H1 (cell line): ENCODE results near the gene CDC45. TPM values are rescaled to one million over a fixed set of nuclear protein-coding genes. Genes with fewer than 3 reads are reported as not detected.

Experiments used
- CTCF ChIA-PET: fragments of 300-600 bp; sonication (Branson Sonifier 250); formaldehyde crosslinking; loops from one replicate; lab custom pipeline; 2021; ENCODE audit not compliant: partially characterized antibody; lab: Charles Lee
- POLR2A ChIA-PET: fragments of 300-600 bp; sonication (Branson Sonifier 250); formaldehyde crosslinking; loops from one replicate; lab custom pipeline; 2021; ENCODE audit warnings: inconsistent platforms; ENCODE audit not compliant: partially characterized antibody; lab: Charles Lee
- DNase-seq, 2 experiments: peaks; one replicate each; pipeline versions ENCODE4 v3.0.0 to v3.0.0-alpha.2; 2010 to 2022; ENCODE audit warnings: low spot score in 2 of 2, low read depth in 1 of 2, mixed read lengths in 1 of 2
- FAIRE-seq: peaks from 2 replicates; lab custom pipeline; 2011; peaks lifted over from hg19 to GRCh38; lab: Jason Lieb, UNC
- H2AFZ ChIP-seq: 2 replicates; pipeline ENCODE4 v1.8.1; 2012; ENCODE audit warnings: low read length, inconsistent platforms
- H2AK5ac ChIP-seq: 2 replicates; pipeline ENCODE4 v1.6.1; 2013; ENCODE audit warnings: low read depth, low read length
- H2BK120ac ChIP-seq: replicated peaks from 2 replicates; pipeline ENCODE3; 2013; ENCODE audit warnings: low read depth, low read length, inconsistent platforms
- H2BK12ac ChIP-seq: 2 replicates; pipeline ENCODE4 v1.6.1; 2013; ENCODE audit warnings: low read depth, low read length
- H2BK15ac ChIP-seq: 2 replicates; pipeline ENCODE4 v1.6.1; 2013; ENCODE audit warnings: low read length
- H2BK20ac ChIP-seq: 2 replicates; pipeline ENCODE4 v1.6.1; 2013; ENCODE audit warnings: low read length
- H2BK5ac ChIP-seq: 2 replicates; pipeline ENCODE4 v1.6.1; 2013; ENCODE audit warnings: low read depth, low read length
- H3K14ac ChIP-seq: 2 replicates; pipeline ENCODE4 v1.6.1; 2013; ENCODE audit warnings: inconsistent platforms; ENCODE audit not compliant: insufficient read length
- H3K18ac ChIP-seq: 2 replicates; pipeline ENCODE4 v1.6.1; 2013; ENCODE audit warnings: low read length; ENCODE audit errors: extremely low read depth
- H3K23ac ChIP-seq: 2 replicates; pipeline ENCODE4 v1.6.1; 2013; ENCODE audit warnings: inconsistent platforms; ENCODE audit not compliant: insufficient read length
- H3K23me2 ChIP-seq: 2 replicates; pipeline ENCODE4 v1.6.1; 2013; ENCODE audit warnings: low read depth, low read length
- H3K27ac ChIP-seq: 2 replicates; pipeline ENCODE4 v1.6.1; 2011; ENCODE audit warnings: low read depth, low read length, inconsistent platforms
- H3K27me3 ChIP-seq, 4 experiments: replicated peaks in 1 of 4; 1 replicate in 1 of 4; 2 replicates in 3 of 4; pipeline versions ENCODE4 v1.6.1 to v1.8.1; 2011 to 2013; ENCODE audit warnings: low read length in 3 of 4, mild to moderate bottlenecking in 3 of 4, inconsistent platforms in 2 of 4, mixed read lengths in 2 of 4, moderate library complexity in 1 of 4; ENCODE audit not compliant: control insufficient read depth in 3 of 4, insufficient read depth in 3 of 4; ENCODE audit errors: extremely low read depth in 1 of 4
- H3K36me3 ChIP-seq, 4 experiments: 2 replicates each; pipeline versions ENCODE4 v1.6.1 to v1.8.1; 2011 to 2013; ENCODE audit warnings: mild to moderate bottlenecking in 4 of 4, low read length in 3 of 4, moderate library complexity in 2 of 4, control low read depth in 1 of 4, inconsistent platforms in 1 of 4; ENCODE audit not compliant: insufficient read depth in 4 of 4, control insufficient read depth in 2 of 4
- H3K4ac ChIP-seq: replicated peaks from 2 replicates; pipeline ENCODE3; 2013; ENCODE audit warnings: low read length, low read depth, mixed read lengths, inconsistent platforms; ENCODE audit not compliant: insufficient read length
- H3K4me1 ChIP-seq, 4 experiments: replicated peaks in 1 of 4; 1 replicate in 1 of 4; 2 replicates in 3 of 4; pipeline versions ENCODE4 v1.6.1 to v1.8.1; 2011 to 2013; ENCODE audit warnings: low read length in 3 of 4, inconsistent platforms in 2 of 4, mixed read lengths in 1 of 4; ENCODE audit not compliant: insufficient read depth in 4 of 4, control insufficient read depth in 3 of 4
- H3K4me2 ChIP-seq, 2 experiments: 2 replicates each; pipeline versions ENCODE4 v1.6.1 to v1.8.1; 2011 to 2013; ENCODE audit warnings: low read depth in 2 of 2, low read length in 2 of 2, control low read depth in 1 of 2, inconsistent platforms in 1 of 2, mild to moderate bottlenecking in 1 of 2; ENCODE audit not compliant: insufficient read depth in 1 of 2
- H3K4me3 ChIP-seq, 4 experiments: fragments of 200-600, 300-600 bp in 1 of 4; sonication (generic), shearing (Covaris generic), sonication (Bioruptor Twin) in 1 of 4; 2 replicates each; pipeline versions ENCODE4 v1.5.1 to v1.8.1; 2011 to 2016; ENCODE audit warnings: low read length in 4 of 4, low read depth in 3 of 4, control low read depth in 2 of 4, inconsistent platforms in 2 of 4, mild to moderate bottlenecking in 2 of 4, mixed read lengths in 1 of 4, moderate library complexity in 1 of 4; ENCODE audit not compliant: insufficient read depth in 2 of 4; ENCODE audit errors: extremely low read depth in 1 of 4
- H3K56ac ChIP-seq: replicated peaks from 2 replicates; pipeline ENCODE3; 2013; ENCODE audit warnings: low read depth, mild to moderate bottlenecking, mixed read lengths, low read length, inconsistent platforms; ENCODE audit not compliant: insufficient read length
- H3K79me1 ChIP-seq: 2 replicates; pipeline ENCODE4 v1.6.1; 2013; ENCODE audit warnings: low read depth, low read length, control low read depth
- H3K79me2 ChIP-seq, 2 experiments: 2 replicates each; pipeline versions ENCODE4 v1.6.1 to v1.8.1; 2012 to 2013; ENCODE audit warnings: low read length in 2 of 2, mild to moderate bottlenecking in 2 of 2, inconsistent platforms in 1 of 2; ENCODE audit not compliant: insufficient read depth in 2 of 2, control insufficient read depth in 1 of 2
- H3K9ac ChIP-seq, 4 experiments: replicated peaks in 1 of 4; 1 replicate in 1 of 4; 2 replicates in 3 of 4; pipeline versions ENCODE4 v1.6.1 to v1.8.1; 2011 to 2013; ENCODE audit warnings: low read depth in 3 of 4, low read length in 3 of 4, control low read depth in 2 of 4, mild to moderate bottlenecking in 2 of 4, moderate library complexity in 2 of 4, inconsistent platforms in 1 of 4; ENCODE audit errors: extremely low read depth in 1 of 4
- H3K9me3 ChIP-seq, 2 experiments: 2 replicates each; pipeline versions ENCODE4 v1.6.1 to v1.8.1; 2012 to 2013; ENCODE audit warnings: mild to moderate bottlenecking in 2 of 2, moderate library complexity in 2 of 2, control low read depth in 1 of 2, inconsistent platforms in 1 of 2, low read depth in 1 of 2, low read length in 1 of 2, mixed read lengths in 1 of 2; ENCODE audit not compliant: insufficient read depth in 2 of 2
- H4K20me1 ChIP-seq, 2 experiments: replicated peaks in 1 of 2; 2 replicates each; pipeline versions ENCODE3 to v1.8.1; 2011 to 2013; ENCODE audit warnings: inconsistent platforms in 2 of 2, low read length in 2 of 2, mild to moderate bottlenecking in 1 of 2; ENCODE audit not compliant: insufficient read depth in 2 of 2, control insufficient read depth in 1 of 2
- H4K5ac ChIP-seq: 2 replicates; pipeline ENCODE4 v1.6.1; 2013; ENCODE audit warnings: low read length, low read depth, mixed read lengths, inconsistent platforms; ENCODE audit not compliant: insufficient read length
- H4K8ac ChIP-seq: 2 replicates; pipeline ENCODE4 v1.8.0; 2013; ENCODE audit warnings: mild to moderate bottlenecking, moderate library complexity, low read length, inconsistent platforms; ENCODE audit not compliant: insufficient read depth; ENCODE audit errors: extremely low read depth
- H4K91ac ChIP-seq: replicated peaks from 2 replicates; pipeline ENCODE3; 2013; ENCODE audit warnings: low read length, mixed read lengths, inconsistent platforms; ENCODE audit not compliant: insufficient read length
- NANOG ChIP-seq: IDR thresholded peaks from 2 replicates; pipeline ENCODE4 v1.6.1; 2011; ENCODE audit warnings: low read length, low read depth, mild to moderate bottlenecking, inconsistent platforms; ENCODE audit not compliant: insufficient read depth, poor library complexity, severe bottlenecking
- RNF2 ChIP-seq: fragments of 200-900, 300-1000 bp; sonication (generic); IDR thresholded peaks from 2 replicates; pipeline ENCODE4 v1.7.1; 2016; ENCODE audit warnings: borderline replicate concordance, low read depth, mild to moderate bottlenecking, antibody characterized with exemption, low read length; ENCODE audit not compliant: poor library complexity, severe bottlenecking; ENCODE audit errors: missing control alignments
- SIN3A ChIP-seq, 2 experiments: IDR thresholded peaks in 1 of 2; conservative IDR thresholded peaks in 1 of 2; 2 replicates each; pipeline ENCODE4 v1.6.1; 2011 to 2012; ENCODE audit warnings: low read length in 2 of 2, improper control_type of control experiment in 1 of 2, low read depth in 1 of 2, mild to moderate bottlenecking in 1 of 2
- WGBS, 2 experiments: shearing (Covaris generic) in 1 of 2; methylation state at CpG; one replicate each; pipeline versions ENCODE4 v1.1.6 to v1.1.7; 2013 to 2015; ENCODE audit warnings: low lambda C conversion rate in 2 of 2, mixed read lengths in 2 of 2, inconsistent platforms in 1 of 2, low coverage in 1 of 2, missing lambda C conversion rate in 1 of 2; ENCODE audit not compliant: insufficient replicate concordance in 2 of 2, insufficient coverage in 1 of 2, insufficient read length in 1 of 2; ENCODE audit errors: extremely low coverage in 1 of 2, missing lambda C conversion rate in 1 of 2; 5-methylcytosine and 5-hydroxymethylcytosine counted together
- polyA plus RNA-seq, 7 experiments: library from polyadenylated mRNA; depleted of rRNA in 3 of 7; stranded (reverse) in 5 of 7; unstranded in 2 of 7; fragments of >200 nt in 5 of 7; fragments of 200-250 nt in 2 of 7; gene quantifications; 1 replicate in 5 of 7; 2 replicates in 1 of 7; 4 replicates in 1 of 7; pipeline versions ENCODE4 v1.2.1 to v1.2.3, GENCODE V29; 2011 to 2013; ENCODE audit warnings: missing spikeins in 2 of 7, mixed read lengths in 2 of 7
- total RNA-seq: library from RNA; stranded (reverse); fragmentation: NEBNext Ultra II Directional; extraction: Animal tissue kit (Norgen Biotek cat#: 25700); gene quantifications from 2 replicates; pipeline ENCODE4 v1.2.1, GENCODE V29; 2021

Gene CDC45
- total and polyA plus RNA-seq, 2 of the 8 experiments (the other 6 are each of a cell fraction or from before 2014, with no cell fraction given) = 31.9 to 37.7 TPM

DNA sequence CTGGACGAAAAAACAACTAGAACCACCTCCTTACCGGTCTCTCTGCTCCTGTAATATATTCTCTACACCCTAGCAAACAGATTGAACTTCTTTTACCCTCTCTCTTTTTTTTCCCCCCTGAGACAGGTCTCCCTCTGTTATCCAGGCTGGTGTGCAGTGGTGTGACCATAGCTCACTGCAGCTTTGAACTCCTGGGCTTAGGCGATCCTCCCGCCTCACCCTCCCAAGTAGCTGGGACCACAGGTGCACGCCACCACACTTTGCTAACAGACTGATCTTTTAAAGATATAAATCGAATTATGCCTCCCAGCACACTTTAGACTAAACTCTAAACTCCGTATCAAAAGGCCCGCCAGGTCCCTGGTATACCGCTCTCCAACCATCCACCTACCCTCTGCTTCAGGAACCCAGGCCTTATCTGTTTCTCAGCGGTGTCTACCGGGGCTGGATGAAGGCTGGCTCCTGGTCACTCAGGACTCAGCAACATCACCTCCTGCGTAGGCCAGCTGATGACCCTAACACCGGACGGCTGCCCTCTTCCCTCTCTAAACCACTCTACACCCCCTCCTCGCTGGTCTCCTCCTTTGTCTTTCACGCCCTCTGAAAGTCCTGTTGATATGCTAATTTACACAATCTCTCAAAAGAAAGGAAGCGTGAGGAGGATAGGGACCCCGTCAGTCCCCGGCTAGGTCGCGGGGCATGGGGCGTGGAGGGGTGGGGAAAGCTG lies 33.0 kb upstream of the CDC45 start:
- Histone ChIP-seq H3K56ac (no peak overlapping the region), H3K4ac (no peak overlapping the region), H3K27me3 (no peaks in the 10 kb centered on the region; a peak in 2 of 7 replicates), H2AFZ (no peak overlapping the region), H3K14ac (no peak overlapping the region), H3K79me1 (peaks cover 10% of the 10 kb centered on the region), H3K79me2 (peaks cover 3 to 37% of the 10 kb centered on the region in 2 experiments; a peak in 3 of 4 replicates), H4K20me1 (peaks cover 23 to 40% of the 10 kb centered on the region in 2 experiments), H2BK5ac (peak overlapping the region; percentile 90; the same call in 1 of the 2 replicates), H3K9me3 (no peaks in the 10 kb centered on the region), H4K5ac (no peak overlapping the region), H4K8ac (0 out of 2 replicates have a peak overlapping the region, but pooled peaks have one; percentile 94), H2BK12ac (no peak overlapping the region), H3K23ac (no peak overlapping the region), H3K4me2 (peak overlapping the region; percentile 63 to 82), H3K36me3 (peaks cover 4 to 15% (median 8%) of the 10 kb centered on the region in 4 experiments; a peak in 5 of 8 replicates), H3K4me1 (peaks cover 0 to 8% (median 3%) of the 10 kb centered on the region in 4 experiments; a peak in 2 of 7 replicates), H3K27ac (peak overlapping the region; percentile 90), H3K9ac (peak overlapping the region; percentile 70 to 99 (median 91)), H2AK5ac (no peak overlapping the region), H2BK120ac (no peak overlapping the region), H3K23me2 (peaks cover 7% of the 10 kb centered on the region; the same call in 1 of the 2 replicates), H2BK20ac (no peak overlapping the region), H3K4me3 (peak overlapping the region; percentile 75 to 96 (median 86)), H2BK15ac (no peak overlapping the region), H4K91ac (no peak overlapping the region), H3K18ac (peak overlapping the region; percentile 52; the same call in 1 of the 2 replicates)
- DNase-seq (no peak), FAIRE-seq (no peak)
- WGBS, 2 experiments = 36% methylated on average over 17 of the region's 22 CpGs; no CpG with 5 or more reads in 1 of the 2 experiments
- ChIA-PET CTCF (interaction anchor here (0.5 to 1.8 kb wide), 3 partner anchors 28 to 183 kb away, joined by 3 to 4 read pairs (median 3); no protein-coding TSS in a partner anchor), POLR2A (interaction anchor here (0.9 to 6.7 kb wide), 16 partner anchors 9 to 324 kb away, joined by 3 to 127 read pairs (median 4); partner anchors contain the start of genes CDC45, CLTCL1, DGCR2 and HIRA)
- TF ChIP-seq SIN3A (conservative IDR thresholded peaks at IDR 0.05 in 1 of 2, IDR thresholded peaks at IDR 0.05 in 1 of 2; ENCODE audit: low read depth in 1 of 2, low read length in 2 of 2) = peak in 1 of 2 experiments; percentile 43; a peak in 1 of 4 replicates
- TF ChIP-seq RNF2 = no peak
- TF ChIP-seq NANOG = peak; percentile 40
